HG03060 (cell line): ENCODE results near the gene MAPK1.
A peak's percentile ranks its signal among the peaks of the same experiment; 100 is the strongest.
"Not testable (repeated sequence)": the region's sequence is repeated elsewhere in the genome, so short reads cannot be mapped to it uniquely, and the experiment has no call there.

Experiments used
- ATAC-seq: cut with Tn5 transposase; IDR thresholded peaks from one replicate; pipeline ENCODE4 v1.9.1; 2021; ENCODE audit warnings: low read depth, moderate number of reproducible peaks; ENCODE audit not compliant: unreplicated experiment

MAPK1 gene

GRCh38 chr22:21793716-21794115, 73.7 kb downstream of the MAPK1 start:
- not testable (repeated sequence) for ATAC-seq

GRCh38 chr22:21791635-21792625, 75.5 kb downstream of the MAPK1 start:
- ATAC-seq, result peak; percentile 60

- not testable (repeated sequence) for ATAC-seq
These were observed 76.4 kb downstream of the MAPK1 start for GRCh38 chr22:21790849-21791610.

GRCh38 chr22:21790359-21790758, 77.1 kb downstream of the MAPK1 start:
- no peak for ATAC-seq

- not testable (repeated sequence) for ATAC-seq
These were observed 79.9 kb downstream of the MAPK1 start for GRCh38 chr22:21787565-21787964.

- no peak for ATAC-seq
These were observed 87.2 kb downstream of the MAPK1 start for GRCh38 chr22:21780259-21780658.

GRCh38 chr22:21779444-21779843, 88.0 kb downstream of the MAPK1 start:
- no peak for ATAC-seq

GRCh38 chr22:21778705-21779363, 88.6 kb downstream of the MAPK1 start:
- no peak for ATAC-seq

- ATAC-seq, result no peak
These were observed 95.8 kb downstream of the MAPK1 start for GRCh38 chr22:21771631-21771976.

GRCh38 chr22:21768435-21768834, 99.0 kb downstream of the MAPK1 start:
- ATAC-seq, result no peak

- no peak for ATAC-seq
These were observed 100.6 kb downstream of the MAPK1 start for GRCh38 chr22:21766691-21767462.

GRCh38 chr22:21765909-21766529, 101.4 kb downstream of the MAPK1 start:
- no peak for ATAC-seq

- no peak for ATAC-seq
These were observed 103.2 kb downstream of the MAPK1 start for GRCh38 chr22:21764038-21764804.

GRCh38 chr22:21762712-21763581, 104.5 kb downstream of the MAPK1 start:
- ATAC-seq, result no peak

GRCh38 chr22:21761994-21762680, 105.3 kb downstream of the MAPK1 start:
- no peak for ATAC-seq

- ATAC-seq, result no peak
These were observed 106.4 kb downstream of the MAPK1 start for GRCh38 chr22:21761086-21761485.

- no peak for ATAC-seq
These were observed 106.8 kb downstream of the MAPK1 start for GRCh38 chr22:21760640-21761039.
